NCI-H2029 (cell line): ENCODE results near the gene GBF1.

Source experiments
- DNase-seq: peaks from one replicate; lab custom pipeline; 2025; lab: John Stamatoyannopoulos, UW

The GBF1 gene

DNA sequence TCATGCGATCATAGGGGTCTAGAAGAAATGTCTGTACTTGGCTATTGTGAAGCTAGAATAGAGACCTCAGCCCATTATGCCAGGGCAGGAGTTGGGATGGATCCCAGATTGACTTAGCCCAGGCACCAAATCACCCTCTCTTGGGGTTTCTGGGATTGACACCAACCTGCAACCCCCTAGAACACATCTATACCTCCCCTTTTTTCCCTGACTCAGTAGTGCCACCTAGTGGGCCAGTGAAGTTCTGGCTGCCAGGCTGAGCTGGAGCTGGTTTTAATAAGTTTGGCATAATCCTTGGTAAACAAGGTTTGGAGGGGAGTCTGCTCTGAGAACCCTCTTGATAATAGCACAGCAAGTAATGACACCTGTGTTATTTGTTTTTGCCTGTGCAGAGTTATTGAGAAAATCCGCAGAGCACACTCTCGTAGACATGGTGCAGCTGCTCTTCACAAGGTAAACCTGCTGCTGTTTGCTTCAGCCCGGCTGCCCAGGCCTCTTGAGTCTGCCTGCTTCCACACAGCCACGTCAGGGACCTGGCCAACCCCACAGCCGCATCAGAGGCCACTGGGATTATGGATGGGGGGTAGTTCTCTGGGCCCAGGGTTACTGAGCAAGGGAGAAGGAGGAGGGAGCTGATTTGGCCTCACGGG lies 106.9 kb downstream of the GBF1 start:
- DNase-seq, result peak; percentile 76

DNA sequence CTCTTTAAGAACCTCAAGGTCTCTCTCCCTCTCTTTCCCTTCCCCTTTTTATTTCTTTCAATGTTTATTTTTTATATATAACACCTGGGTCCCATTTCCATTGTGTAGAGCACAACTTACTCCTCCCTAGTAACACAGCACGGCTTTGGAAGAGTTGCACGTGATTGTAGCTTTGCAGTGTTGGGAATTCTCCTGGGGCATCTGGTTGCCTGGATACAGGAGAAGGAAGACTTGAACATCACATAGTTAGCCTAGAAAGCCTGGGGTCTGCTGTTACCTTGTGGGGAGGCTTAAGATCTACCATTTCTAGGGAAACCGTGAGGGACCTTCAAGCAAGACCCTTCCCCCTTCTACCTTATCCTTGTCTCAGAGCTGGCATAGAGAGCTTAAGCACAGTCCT lies 109.1 kb downstream of the GBF1 start:
- DNase-seq, result no peak

DNA sequence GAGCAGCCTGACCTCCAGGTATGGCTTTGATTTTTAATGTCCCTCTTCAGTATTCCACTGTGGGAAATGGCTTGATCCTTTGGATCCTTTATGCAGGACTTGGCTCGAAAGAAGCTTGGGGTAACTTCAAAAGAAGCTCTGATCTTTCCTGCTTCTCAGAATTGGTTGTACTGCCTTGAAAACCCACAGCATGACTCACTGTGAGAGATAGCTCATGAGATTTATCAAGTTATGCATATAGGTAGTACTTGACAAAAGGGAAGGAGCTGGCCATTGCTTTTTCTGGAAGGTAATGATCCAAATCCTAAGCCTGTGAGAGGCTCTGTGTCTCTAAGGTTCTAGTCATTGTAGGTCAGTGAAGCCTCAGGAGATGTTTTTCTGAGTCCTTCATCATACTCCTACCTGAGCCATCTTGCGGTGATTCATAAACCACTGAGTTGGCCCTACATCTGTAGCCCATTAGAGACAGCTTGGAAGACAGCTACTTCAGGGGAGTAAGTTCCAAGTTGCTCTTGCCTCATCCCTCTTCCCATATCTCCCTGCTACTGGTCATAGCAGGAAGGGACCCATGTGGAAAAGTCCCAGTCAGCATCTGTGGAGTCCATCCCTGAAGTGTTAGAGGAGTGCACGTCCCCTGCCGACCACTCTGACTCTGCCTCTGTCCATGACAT lies 113.5 kb downstream of the GBF1 start:
- no peak for DNase-seq

DNA sequence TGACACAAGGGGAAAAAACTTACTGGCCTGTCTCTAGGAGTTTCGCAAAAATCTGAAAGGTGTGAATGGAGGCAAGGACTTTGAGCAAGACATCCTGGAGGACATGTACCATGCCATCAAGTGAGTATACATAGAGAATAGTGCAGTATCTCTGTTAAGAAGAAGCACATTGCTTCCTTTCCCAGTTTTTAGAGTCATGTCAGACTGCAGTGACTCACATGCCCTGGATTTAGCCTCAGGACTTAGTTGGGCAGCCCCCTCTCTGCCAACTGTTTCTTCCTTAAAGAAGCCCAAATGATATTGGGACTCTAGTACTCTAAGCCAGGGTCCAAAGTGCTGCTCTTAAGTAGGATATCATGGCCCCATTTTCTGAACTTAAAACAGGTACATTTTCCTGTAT lies 122.1 kb downstream of the GBF1 start:
- DNase-seq, result no peak

DNA sequence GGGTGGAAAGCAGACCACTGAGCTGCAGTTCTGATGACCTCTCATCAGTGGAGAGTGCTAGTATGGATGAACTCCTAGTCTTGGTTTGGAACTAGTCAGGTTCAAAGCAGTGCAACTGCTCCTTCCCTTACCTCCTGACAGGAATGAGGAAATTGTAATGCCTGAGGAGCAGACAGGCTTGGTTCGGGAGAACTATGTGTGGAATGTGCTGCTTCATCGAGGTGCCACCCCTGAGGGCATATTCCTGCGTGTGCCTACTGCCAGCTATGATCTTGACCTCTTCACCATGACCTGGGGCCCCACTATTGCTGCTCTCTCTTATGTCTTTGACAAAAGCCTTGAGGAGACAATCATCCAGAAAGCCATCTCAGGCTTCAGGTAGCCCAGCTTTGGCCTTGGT lies 122.7 kb downstream of the GBF1 start:
- no peak for DNase-seq

DNA sequence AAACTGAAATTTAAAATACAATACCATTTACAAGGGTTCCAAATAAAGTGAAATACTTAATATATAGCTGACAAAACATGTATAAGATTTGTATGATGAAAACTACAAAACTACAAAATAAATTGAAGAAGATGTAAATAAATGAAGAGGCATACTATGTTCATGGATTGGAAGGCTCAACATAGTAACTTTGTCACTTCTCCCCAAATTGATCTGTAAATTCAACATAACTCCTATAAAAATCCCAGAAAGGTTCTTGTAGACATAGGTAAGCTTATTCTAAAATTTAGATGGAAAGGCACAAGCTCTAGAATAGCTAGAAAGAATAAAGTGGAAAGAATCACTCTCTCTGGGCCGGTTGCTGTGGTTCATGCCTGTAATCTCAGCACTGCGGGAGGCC lies 126.0 kb downstream of the GBF1 start:
- DNase-seq, result no peak

DNA sequence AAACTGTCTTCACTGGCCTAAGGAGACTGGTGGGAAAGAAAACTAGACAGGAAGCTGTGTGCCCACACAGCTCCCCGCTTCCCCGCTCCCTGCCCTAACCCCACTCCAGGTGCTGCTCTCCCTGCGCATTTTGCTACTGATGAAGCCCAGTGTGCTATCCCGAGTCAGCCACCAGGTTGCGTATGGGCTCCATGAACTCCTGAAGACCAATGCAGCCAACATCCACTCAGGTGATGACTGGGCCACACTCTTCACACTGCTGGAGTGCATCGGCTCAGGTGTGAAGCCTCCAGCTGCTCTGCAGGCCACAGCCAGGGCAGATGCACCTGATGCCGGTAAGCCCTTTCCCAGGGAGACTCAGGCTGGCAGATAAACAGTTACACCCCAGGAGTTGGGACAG lies 129.9 kb downstream of the GBF1 start:
- no peak for DNase-seq

DNA sequence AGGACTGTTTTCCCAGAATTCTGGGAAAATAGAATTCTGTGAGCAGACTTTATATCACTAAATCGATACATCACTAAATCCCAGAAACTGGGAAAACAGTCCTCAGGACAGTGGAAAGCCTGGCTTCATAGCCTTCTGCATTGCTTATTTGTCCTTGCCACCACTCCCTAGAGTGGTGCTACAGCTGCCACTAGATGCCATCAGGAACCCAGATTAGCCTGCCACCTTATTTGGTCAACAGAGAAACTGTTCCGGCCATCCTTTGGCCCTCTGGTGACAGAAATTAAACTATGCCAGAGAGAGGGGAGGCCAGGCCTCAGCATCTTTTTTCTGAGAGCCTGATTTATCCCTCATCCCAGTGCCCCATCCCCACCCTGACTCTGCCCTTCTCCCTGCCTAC lies 130.5 kb downstream of the GBF1 start:
- DNase-seq, result no peak

DNA sequence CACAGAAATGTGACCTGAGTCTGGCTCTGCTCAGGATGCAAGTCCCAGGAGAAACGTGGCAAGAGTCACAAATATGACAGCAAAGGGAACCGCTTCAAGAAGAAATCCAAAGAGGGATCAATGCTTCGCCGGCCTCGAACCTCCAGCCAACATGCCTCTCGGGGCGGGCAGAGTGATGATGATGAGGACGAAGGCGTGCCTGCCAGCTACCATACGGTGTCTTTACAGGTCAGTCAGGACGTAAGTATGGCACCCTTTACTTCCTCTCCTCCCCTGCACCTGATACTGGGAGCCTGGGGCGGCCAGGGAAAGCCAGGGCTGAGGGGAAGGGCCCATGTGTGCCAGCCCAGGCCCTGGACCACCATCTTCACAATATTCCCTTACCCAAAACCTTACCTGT lies 131.6 kb downstream of the GBF1 start:
- DNase-seq, result no peak

DNA sequence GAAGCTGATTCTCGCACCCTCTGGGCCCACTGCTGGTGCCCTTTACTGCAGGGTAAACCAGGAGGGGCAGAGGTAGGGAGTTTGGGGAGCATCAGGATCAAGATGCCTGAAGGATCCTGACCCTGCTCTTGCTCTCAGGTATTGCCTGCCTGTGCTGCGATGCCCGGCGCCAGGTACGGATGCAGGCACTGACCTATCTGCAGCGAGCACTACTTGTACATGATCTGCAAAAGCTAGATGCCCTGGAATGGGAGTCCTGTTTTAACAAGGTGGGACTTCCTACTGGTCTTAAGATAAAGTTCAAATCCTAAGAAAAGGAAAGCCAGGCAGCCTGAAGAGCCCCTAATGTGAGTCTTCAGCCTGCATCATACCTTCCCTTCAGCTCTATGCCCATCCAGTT lies 134.1 kb downstream of the GBF1 start:
- DNase-seq, result no peak

DNA sequence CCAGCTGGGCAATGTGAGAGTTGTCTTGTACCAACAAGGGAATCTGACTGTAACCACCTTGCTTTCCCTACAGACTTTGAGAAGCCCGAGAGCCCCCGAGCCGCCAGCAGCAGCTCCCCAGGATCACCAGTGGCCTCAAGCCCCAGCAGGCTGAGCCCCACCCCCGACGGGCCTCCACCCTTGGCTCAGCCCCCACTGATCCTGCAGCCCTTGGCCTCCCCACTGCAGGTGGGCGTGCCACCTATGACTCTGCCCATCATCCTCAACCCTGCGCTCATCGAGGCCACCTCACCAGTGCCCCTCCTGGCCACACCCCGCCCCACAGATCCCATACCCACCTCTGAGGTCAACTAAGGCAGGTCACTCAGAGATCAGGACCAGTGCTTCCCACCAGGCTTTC lies 136.7 kb downstream of the GBF1 start:
- no peak for DNase-seq

DNA sequence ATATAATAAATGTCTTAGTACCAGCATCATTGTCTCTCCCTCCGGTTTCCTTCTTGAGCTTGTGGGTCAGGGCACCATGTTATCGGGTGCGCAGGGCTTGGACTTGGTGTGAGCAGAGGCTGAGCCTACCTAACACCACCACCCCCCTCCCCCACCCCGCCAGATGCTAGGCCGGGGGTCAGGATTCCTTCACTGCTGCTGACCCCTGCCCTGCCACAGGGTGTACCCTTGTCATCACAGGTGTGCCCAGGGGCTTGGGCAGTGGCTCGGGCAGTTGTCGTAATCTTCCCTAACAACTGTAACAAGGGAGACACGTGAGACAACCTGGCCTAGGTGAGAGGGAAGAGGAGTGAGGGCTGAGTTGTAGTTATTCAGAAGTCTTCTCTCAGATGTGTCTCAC lies 137.5 kb downstream of the GBF1 start:
- no peak for DNase-seq

DNA sequence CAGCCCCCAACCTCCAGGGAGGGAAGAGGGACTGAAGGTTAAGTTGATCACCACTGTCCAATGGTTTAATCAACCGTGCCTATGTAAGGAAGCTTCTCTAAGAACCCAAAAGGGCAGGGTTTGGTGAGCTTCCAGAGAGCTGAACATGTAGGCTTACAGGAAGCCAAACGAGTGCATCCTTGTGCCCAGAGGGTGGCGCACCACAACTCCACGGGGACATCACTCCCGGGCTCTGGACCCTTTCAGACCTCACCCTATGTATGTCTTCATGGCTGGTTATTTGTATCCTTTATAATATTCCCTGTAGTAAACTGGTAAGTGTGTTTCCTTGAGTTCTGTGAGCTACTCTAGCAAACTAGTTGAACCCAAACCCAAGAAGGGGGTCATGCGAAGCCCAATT lies 138.7 kb downstream of the GBF1 start:
- no peak for DNase-seq

DNA sequence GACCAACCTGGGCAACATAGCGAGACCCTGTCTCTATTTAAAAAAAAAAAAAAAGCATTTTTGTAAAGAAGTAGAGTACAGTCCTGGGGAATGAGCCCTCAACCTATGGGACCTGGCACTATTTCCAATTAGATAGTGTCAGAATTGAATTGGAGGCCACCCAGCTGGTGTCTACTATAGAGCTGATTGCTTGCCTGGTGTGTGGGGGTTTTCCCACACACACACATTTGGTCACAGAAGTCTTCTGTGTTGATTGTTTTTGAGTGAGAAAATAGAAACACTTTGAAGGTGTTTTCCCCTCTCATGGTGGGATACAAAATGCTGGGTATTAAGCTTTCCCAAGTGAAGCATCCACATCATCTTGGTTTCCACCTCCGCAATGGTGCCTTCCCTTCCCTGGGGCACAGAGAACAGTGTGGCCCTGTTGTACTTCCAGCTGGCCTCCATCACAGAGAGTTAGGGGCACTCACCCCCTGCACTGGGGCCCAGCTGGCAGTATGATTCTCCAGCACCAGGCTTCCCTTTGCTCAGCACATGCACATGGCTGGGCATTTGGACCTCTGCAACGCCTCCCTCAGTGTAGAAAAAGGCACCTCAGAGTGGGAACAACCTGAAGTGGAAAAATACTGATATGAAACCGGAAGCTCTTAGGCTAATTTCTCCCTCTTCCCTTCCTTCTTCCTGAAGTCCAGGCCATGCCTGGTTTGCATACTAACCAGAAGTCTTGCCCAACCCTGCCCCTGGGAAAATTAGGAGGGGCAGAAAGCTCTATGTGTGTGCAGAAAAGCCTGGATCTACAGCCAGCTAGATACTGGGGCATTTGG lies 139.5 kb downstream of the GBF1 start:
- no peak for DNase-seq

DNA sequence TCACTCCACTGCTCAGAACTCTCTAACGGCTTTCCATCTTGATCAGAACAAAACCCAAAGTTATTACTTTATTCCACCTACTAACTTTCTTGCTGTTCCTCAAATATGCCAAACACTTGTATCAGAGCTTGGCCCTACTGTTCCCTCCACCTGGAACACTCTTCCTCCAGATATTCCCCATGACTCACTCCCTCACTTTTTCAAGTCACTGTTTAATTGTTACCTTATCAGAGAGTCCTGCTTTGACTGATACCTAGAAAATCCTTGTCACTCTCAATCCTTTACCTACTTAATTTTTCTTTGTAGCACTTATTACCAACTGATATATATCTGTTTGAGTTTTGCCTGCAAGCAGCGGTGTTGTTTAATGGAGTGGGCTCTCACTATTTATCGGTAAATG lies 144.6 kb downstream of the GBF1 start:
- DNase-seq, result no peak

DNA sequence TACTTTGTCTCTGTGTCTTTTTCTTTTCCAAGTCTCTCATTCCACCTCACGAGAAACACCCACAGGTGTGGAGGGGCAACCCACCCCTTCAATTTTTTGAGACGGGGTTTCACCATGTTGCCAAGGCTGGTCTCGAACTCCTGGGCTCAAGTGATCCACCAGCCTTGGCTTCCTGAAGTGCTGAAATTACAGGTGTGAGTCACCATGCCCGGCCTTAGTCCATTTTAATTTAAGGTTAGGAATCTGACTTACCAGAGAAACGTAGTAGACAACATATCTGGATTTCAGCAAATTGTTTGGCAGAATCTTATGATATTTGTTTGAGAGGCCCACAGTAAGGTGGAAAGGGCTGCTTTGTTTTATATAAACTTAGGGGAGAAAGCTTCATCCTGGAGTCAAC lies 147.0 kb downstream of the GBF1 start:
- no peak for DNase-seq

DNA sequence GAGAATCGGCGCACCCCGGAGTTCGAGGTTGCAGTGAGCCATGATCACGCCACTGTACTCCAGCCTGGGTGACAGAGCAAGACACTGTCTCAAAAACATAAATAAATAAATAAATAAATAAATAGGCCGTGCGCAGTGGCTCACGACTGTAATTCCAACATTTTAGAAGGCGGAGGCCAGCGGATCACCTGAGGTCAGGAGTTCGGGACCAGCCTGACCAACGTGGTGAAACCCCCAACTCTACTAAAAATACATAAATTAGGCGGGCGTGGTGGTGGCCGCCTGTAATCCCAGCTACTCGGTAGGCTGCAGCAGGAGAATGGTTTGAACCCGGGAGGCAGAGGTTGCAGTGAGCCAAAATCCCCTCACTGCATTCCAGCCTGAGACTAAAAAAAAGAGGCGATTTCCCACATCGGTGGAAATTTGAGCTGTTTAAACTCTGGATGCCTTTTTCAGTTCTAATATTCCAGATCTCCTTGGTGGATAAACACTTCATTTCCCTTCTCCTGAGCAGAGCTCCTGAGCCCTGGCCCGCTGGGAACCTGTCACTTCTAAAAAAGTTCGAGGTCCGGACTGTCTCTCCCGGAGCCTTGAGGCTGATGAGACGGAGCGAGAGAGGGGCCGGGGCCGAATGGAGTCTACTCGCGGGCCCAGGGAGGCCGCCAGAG lies 148.2 kb downstream of the GBF1 start:
- DNase-seq, result no peak

DNA sequence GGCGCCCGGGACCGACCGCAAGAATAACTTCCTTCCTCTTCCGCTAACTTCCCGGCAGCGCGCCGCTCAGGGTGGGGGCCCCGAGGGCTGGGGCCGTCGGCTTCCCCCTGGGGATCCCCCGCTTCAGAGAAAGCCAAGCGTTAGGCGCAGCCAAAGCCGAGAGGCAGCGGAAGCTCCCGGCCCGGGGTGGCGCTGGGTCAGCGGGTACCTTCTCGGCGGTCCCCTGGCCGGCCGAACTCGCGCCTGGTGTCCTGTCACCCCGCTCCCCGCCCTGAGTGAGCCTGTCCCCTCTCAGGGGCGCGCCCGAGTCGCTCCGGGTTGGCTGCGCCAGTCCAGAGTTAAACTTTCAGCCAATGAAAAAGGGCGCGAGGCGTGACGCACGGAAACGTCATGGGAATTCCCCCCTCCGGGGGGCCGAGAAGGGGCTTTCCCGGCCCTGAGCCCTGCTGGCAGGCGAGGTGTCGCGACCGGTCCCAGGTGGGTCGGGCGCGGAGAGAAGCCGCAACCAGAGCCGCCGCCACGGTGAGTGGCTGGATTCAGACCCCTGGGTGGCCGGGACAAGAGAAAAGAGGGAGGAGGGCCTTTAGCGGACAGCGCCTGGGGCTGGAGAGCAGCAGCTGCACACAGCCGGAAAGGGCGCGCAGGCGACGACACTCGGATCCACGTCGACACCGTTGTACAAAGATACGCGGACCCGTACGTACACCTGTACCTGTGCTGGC lies 148.9 kb downstream of the GBF1 start:
- DNase-seq, result peak; percentile 22

DNA sequence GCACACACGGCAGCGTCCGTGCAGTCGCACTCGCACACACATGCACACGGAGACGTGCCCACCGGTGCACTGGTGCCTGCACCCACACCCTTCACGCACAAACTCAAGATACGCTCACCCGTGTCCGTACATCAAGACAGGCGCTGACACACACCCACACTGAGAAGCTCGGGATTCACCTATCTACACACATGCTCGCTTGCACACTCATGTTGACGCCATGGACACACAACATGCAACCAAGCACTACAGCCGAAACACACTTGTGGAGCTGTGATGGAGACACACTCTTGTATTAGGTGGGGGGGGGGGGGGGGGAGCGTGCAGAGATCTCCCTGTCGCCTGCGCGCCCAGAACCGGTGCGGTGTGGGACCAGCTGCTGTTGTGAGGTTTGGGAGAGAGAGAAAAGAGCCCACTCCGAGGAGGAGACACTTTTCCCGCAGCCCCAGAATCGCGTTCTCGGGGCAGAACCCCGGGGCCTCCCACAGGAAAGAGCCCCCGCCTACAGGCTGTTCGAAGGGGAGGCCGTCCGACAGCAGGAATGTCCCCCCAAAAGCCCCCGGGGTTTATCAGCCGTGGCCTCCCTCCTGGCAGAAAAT lies 149.6 kb downstream of the GBF1 start:
- DNase-seq, result no peak

DNA sequence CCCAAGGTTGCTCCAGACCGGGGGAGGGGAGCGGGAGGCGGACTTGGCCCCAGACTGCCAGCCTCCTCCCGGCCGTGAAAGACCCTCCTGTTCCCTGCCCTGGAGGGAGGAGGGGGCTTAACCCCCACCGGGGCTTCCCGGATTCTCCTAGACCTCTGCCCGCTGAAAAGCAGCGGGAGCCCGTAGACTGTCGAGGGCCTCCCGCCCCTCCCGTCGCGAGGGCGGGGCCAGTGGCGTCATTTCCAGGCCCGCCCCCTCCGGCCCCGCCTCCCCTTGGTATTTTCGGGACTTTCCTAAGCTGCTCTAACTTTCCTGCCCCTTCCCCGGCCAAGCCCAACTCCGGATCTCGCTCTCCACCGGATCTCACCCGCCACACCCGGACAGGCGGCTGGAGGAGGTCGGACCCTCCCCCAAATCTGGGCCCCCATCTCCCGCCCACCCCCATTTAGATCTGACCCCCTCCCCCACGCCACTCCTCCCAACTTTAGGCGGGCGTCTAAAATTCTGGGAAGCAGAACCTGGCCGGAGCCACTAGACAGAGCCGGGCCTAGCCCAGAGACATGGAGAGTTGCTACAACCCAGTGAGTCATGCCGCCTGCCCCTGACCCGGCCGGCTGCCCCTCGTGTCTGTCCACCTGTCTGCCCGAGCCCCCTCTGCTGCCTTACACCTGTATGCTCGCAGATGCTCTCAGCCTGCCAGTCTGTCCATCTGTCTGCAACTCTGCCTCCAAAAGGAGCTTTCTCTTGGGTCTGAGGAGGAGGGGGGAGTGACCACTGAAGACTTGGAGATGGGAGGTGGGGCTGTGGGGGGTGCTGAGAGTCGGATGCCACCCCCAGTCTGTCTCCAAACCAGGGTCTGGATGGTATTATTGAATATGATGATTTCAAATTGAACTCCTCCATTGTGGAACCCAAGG lies 150.3 kb downstream of the GBF1 start, which contains the start of gene NFKB2:
TSS of gene NFKB2 (plus strand) at position 306 of the 917 bp plus-strand sequence. CDS start at position 561, 255 bp downstream.
- DNase-seq, result peak; percentile 13

DNA sequence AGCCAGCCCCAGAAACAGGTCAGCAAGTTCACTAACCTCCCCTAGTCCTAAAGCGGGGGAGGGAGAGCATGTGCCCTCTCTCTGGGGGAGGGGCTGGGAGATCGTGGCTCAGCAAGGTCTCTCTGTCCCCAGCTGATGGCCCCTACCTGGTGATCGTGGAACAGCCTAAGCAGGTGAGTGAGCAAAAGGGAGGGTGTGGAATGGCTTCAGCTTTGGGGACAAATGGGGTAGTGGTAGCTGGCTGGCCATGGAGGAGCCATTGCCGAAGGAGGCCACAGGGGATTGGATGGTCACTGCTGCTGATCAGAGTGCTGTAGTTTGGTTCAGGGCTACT lies 151.0 kb downstream of the GBF1 start:
- no peak for DNase-seq
